Motor neuron (in vitro differentiated cells): ENCODE results near the gene C16orf87. TPM values are rescaled to one million over a fixed set of nuclear protein-coding genes. Genes with fewer than 3 reads are reported as not detected.

Experiments
- ATAC-seq, 8 experiments: fragments of 200-7000 bp; cut with Tn5 transposase; replicated peaks in 6 of 8; 2 replicates each; pipeline ENCODE4 v1.8.0; 2021; ENCODE audit warnings: mild to moderate bottlenecking in 8 of 8, moderate library complexity in 8 of 8
- H3K27ac ChIP-seq, 2 donors: fragments of 250-450 bp; sonication (Bioruptor Pico); 2 replicates each; pipeline ENCODE4 v1.9.0; 2021; ENCODE audit warnings: antibody characterized with exemption in 2 of 2, mild to moderate bottlenecking in 2 of 2, moderate library complexity in 1 of 2
- H3K4me1 ChIP-seq, 2 donors: fragments of 250-450 bp; sonication (Bioruptor Pico); replicated peaks in 1 of 2; 2 replicates each; pipeline ENCODE4 v1.6.1; 2021; ENCODE audit warnings: antibody characterized with exemption in 2 of 2, mild to moderate bottlenecking in 2 of 2, moderate library complexity in 1 of 2
- H3K4me3 ChIP-seq, 5 donors: fragments of 250-450 bp; sonication (Bioruptor Pico); 2 replicates each; pipeline ENCODE4 v1.9.0; 2021; ENCODE audit warnings: antibody characterized with exemption in 5 of 5, mild to moderate bottlenecking in 5 of 5, moderate library complexity in 4 of 5
- WGBS, 10 experiments: fragments of 450-650 bp; shearing (Covaris generic); methylation state at CpG; one replicate each; pipeline ENCODE4 v1.0.0; 2022; 5-methylcytosine and 5-hydroxymethylcytosine counted together
- in situ Hi-C, 9 experiments: fragments of 400-800 bp; cut with MboI; loops; one replicate each; pipeline ENCODE4 v1.15.0; 2021; ENCODE audit warnings: low sequenced_read_pairs in 9 of 9, low pct_unique_long_range_greater_than_20kb in 2 of 9; ENCODE audit not compliant: unreplicated experiment in 9 of 9
- total RNA-seq, 8 experiments: library from RNA; unstranded; fragments of 300-600 nt; gene quantifications; 2 replicates each; pipeline versions ENCODE4 v1.2.3 to v1.2.4, GENCODE V29; 2022

The C16orf87 gene
- total RNA-seq, 8 experiments from 2014 or later = 5.3 to 23.6 (median 16.2) TPM

- 80 to 100% (median 94%) methylated on average over 1 to 5 of the region's 5 CpGs; no CpG with 5 or more reads in 3 of the 10 experiments for WGBS, 10 experiments
- in situ Hi-C loops = loop anchor here in 1 of 9 experiments (25.0 kb wide), 1 partner anchor 124 kb away; the partner anchor contains the start of genes ORC6 and VPS35
- no peak for ATAC-seq
- H3K27ac ChIP-seq = no peak overlapping the region
- H3K4me1 ChIP-seq = peaks cover 0 to 4% of the 10 kb centered on the region in 2 donors
- H3K4me3 ChIP-seq = no peak overlapping the region
Observed at GRCh38 chr16:46811682-46812081, 19.3 kb downstream of the C16orf87 start.

GRCh38 chr16:46808997-46809396 lies 22.0 kb downstream of the C16orf87 start:
- no peak overlapping the region for H3K27ac ChIP-seq
- ATAC-seq = no peak
- in situ Hi-C loops = loop anchor here in 1 of 9 experiments (25.0 kb wide), 1 partner anchor 122 kb away; the partner anchor contains the start of genes ORC6 and VPS35
- H3K4me1 ChIP-seq = peaks cover 0 to 4% of the 10 kb centered on the region in 2 donors
- 94 to 100% (median 100%) methylated on average over 1 to 4 of the region's 4 CpGs; no CpG with 5 or more reads in 4 of the 10 experiments for WGBS, 10 experiments
- H3K4me3 ChIP-seq = no peak overlapping the region

GRCh38 chr16:46807336-46807735 lies 23.6 kb downstream of the C16orf87 start:
- 83 to 100% (median 100%) methylated on average over 1 of the region's 1 CpG; no CpG with 5 or more reads in 3 of the 10 experiments for WGBS, 10 experiments
- Histone ChIP-seq H3K4me3 (no peak overlapping the region), H3K4me1 (peaks cover 0 to 4% of the 10 kb centered on the region in 2 donors), H3K27ac (no peak overlapping the region)
- in situ Hi-C loops = loop anchor here in 1 of 9 experiments (25.0 kb wide), 1 partner anchor 120 kb away; the partner anchor contains the start of genes ORC6 and VPS35
- ATAC-seq = peak in 2 of 8 experiments; percentile 37 to 40

DNA sequence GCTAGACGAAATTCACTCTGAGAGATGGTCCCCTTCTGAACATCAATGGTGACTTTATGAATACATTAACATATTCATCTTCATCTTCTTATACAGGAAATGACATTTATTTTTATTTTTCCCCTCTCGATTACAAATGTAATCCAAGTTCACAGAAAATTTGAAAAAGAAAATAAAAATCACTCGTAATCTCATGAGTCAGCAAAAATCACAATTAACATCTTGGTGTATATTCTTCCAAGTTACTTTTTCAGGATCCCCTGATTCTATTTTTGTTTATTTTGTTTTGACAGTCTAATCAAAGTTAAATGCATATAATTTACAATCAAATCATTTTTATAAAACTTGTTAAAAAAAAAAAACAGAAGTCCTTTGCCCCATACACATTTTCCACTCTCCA lies 27.6 kb downstream of the C16orf87 start:
- H3K4me1 ChIP-seq = peaks cover 0 to 4% of the 10 kb centered on the region in 2 donors
- in situ Hi-C loops = loop anchor here in 1 of 9 experiments (25.0 kb wide), 1 partner anchor 116 kb away; the partner anchor contains the start of genes ORC6 and VPS35
- no peak overlapping the region for H3K27ac ChIP-seq
- 32 to 100% (median 93%) methylated on average over 1 to 3 of the region's 3 CpGs for WGBS, 10 experiments
- H3K4me3 ChIP-seq = no peak overlapping the region
- no peak for ATAC-seq

- ATAC-seq = peak in 3 of 8 experiments; percentile 33 to 59 (median 46)
- WGBS, 10 experiments = 43 to 90% (median 76%) methylated on average over 2 to 5 of the region's 5 CpGs
- Histone ChIP-seq H3K4me1 (no peaks in the 10 kb centered on the region), H3K4me3 (no peak overlapping the region), H3K27ac (no peak overlapping the region)
- in situ Hi-C loops = loop anchor here in 1 of 9 experiments (25.0 kb wide), 1 partner anchor 114 kb away; the partner anchor contains the start of genes ORC6 and VPS35
Observed at GRCh38 chr16:46801428-46802049, 29.4 kb downstream of the C16orf87 start.

- no peak for ATAC-seq
- Histone ChIP-seq H3K4me3 (no peak overlapping the region), H3K27ac (no peak overlapping the region), H3K4me1 (no peaks in the 10 kb centered on the region)
- WGBS, 10 experiments = 90 to 100% (median 100%) methylated on average over 1 of the region's 1 CpG; no CpG with 5 or more reads in 3 of the 10 experiments
- in situ Hi-C loops = loop anchor here in 1 of 9 experiments (25.0 kb wide), 1 partner anchor 113 kb away; the partner anchor contains the start of genes ORC6 and VPS35
Observed at GRCh38 chr16:46800494-46800893, 30.5 kb downstream of the C16orf87 start.

- Histone ChIP-seq H3K4me3 (no peak overlapping the region), H3K27ac (no peak overlapping the region), H3K4me1 (no peaks in the 10 kb centered on the region)
- no peak for ATAC-seq
- in situ Hi-C loops = loop anchor here in 1 of 9 experiments (25.0 kb wide), 1 partner anchor 110 kb away; the partner anchor contains the start of genes ORC6 and VPS35
- WGBS, 10 experiments = 83 to 100% (median 95%) methylated on average over 1 to 4 of the region's 4 CpGs; no CpG with 5 or more reads in 2 of the 10 experiments
Observed at GRCh38 chr16:46797501-46797900, 33.5 kb downstream of the C16orf87 start.

DNA sequence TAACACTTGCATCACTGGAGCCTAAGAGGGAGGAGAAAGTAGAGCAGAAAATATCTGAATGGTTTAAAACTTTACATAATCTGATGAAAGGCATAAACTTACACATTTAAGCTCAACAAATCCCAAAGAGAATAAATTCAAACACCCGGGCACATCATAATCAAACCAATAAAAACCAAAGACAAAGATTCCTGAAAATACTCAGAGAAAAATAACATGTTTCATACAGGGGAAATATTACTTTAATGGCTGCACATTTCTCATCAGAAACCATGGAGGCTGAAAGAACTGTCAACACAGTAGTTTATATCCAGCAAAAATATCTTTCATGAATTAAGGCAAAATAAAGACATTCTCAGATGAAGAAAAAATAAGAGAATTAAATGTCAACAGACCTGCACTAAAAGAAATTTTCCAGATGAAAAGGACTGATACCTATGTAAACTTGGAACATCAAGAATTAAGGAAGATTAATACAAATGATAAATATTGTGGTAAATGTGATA lies 34.2 kb downstream of the C16orf87 start:
- 44 to 100% (median 94%) methylated on average over 1 of the region's 1 CpG; no CpG with 5 or more reads in 1 of the 10 experiments for WGBS, 10 experiments
- ATAC-seq = no peak
- no peak overlapping the region for H3K4me3 ChIP-seq
- in situ Hi-C loops = loop anchor here in 1 of 9 experiments (25.0 kb wide), 1 partner anchor 110 kb away; the partner anchor contains the start of genes ORC6 and VPS35
- H3K27ac ChIP-seq = no peak overlapping the region
- no peaks in the 10 kb centered on the region for H3K4me1 ChIP-seq

- H3K27ac ChIP-seq = no peak overlapping the region
- peaks cover 0 to 7% of the 10 kb centered on the region in 2 donors for H3K4me1 ChIP-seq
- 75 to 100% (median 100%) methylated on average over 1 of the region's 1 CpG; no CpG with 5 or more reads in 2 of the 10 experiments for WGBS, 10 experiments
- in situ Hi-C loops = loop anchor here in 1 of 9 experiments (25.0 kb wide), 1 partner anchor 107 kb away; the partner anchor contains the start of genes ORC6 and VPS35
- no peak for ATAC-seq
- H3K4me3 ChIP-seq = no peak overlapping the region
Observed at GRCh38 chr16:46793841-46794240, 37.1 kb downstream of the C16orf87 start.

DNA sequence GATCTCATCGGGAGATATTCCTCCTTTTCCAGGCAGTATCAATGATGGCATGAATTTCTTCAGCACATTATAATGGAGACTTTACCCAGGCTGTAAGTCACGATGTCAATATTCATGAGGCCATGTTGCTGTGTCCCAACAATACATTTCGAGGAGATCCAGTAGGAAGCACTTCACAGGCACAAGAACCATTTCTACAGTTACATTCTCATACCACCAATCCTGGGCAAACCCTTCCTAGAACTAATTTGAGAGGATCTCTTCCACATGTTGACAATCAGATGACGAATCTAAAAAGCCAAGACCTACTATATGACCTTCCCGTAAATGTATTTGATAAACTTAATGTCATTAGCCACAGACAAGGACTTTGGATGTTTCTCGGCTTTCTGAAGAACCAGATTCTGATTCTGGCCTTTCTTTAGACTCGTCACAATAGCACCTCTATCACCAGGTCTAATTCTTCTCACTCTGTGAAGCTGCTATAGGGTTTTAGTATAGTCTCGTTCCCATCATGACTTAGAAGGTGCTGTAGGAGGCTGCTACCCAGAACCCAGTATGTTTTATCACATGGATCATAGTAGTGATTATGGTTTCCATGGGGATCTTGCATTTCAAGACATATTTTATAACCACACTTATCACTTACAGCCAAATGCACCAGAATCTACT lies 40.2 kb downstream of the C16orf87 start:
- H3K4me1 ChIP-seq = peaks cover 0 to 7% of the 10 kb centered on the region in 2 donors
- in situ Hi-C loops = loop anchor here in 1 of 9 experiments (25.0 kb wide), 1 partner anchor 103 kb away; the partner anchor contains the start of genes ORC6 and VPS35
- peak in 4 of 8 experiments; percentile 1 to 15 (median 7) for ATAC-seq
- WGBS, 10 experiments = 40 to 91% (median 77%) methylated on average over 1 to 8 of the region's 8 CpGs
- peak overlapping the region; percentile 50 to 83 (median 64) for H3K4me3 ChIP-seq
- peak overlapping the region; percentile 82 to 86 for H3K27ac ChIP-seq

GRCh38 chr16:46789499-46790414 lies 41.2 kb downstream of the C16orf87 start:
- H3K4me3 ChIP-seq = peak overlapping the region; percentile 50 to 83 (median 64)
- peaks cover 0 to 7% of the 10 kb centered on the region in 2 donors for H3K4me1 ChIP-seq
- 0 to 100% (median 64%) methylated on average over 1 to 10 of the region's 43 CpGs; no CpG with 5 or more reads in 4 of the 10 experiments for WGBS, 10 experiments
- in situ Hi-C loops = loop anchor here in 1 of 9 experiments (25.0 kb wide), 1 partner anchor 102 kb away; the partner anchor contains the start of genes ORC6 and VPS35
- peak; percentile 94 to 99 (median 97) for ATAC-seq
- peak overlapping the region; percentile 82 to 86 for H3K27ac ChIP-seq
